GM18511 (cell line): ENCODE data around the gene NAA60.
"Not testable (repeated sequence)": the region's sequence is repeated elsewhere in the genome, so short reads cannot be mapped to it uniquely, and the experiment has no call there.

Experiments used
- ATAC-seq: cut with Tn5 transposase; IDR thresholded peaks from one replicate; pipeline ENCODE4 v1.9.1; 2021; ENCODE audit warnings: mild to moderate bottlenecking, moderate library complexity; ENCODE audit not compliant: unreplicated experiment

Gene NAA60

GRCh38 chr16:3481696-3482658, 38.5 kb downstream of the NAA60 start:
- ATAC-seq = no peak

DNA sequence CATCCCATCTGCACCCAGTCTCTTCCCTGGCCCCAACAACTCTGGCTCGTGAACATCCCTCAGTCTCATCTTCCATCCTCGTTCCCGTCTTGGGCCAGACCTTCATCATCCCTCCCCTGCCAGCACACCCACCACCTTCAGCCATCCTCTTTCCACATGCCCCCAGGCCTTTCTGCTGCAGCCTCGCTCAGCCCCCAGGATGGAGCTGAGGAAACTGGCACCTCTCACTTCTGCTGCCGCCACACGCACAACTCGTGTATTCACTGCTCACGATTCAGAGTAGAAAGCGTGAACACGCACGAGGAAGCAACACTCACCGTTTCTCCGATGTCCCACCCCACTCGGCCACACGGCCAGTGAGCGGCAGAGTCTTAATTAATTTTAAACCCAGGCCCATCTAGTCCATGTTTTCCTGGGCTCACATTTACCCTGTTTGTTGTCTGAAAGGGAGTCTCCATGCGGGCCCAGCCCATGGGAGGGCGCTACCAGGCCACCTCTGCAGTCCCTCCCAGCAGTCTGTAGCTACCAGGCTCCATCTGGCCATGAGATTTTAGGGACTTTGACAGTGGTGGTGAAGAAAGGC, 39.3 kb downstream of the NAA60 start:
- no peak for ATAC-seq

DNA sequence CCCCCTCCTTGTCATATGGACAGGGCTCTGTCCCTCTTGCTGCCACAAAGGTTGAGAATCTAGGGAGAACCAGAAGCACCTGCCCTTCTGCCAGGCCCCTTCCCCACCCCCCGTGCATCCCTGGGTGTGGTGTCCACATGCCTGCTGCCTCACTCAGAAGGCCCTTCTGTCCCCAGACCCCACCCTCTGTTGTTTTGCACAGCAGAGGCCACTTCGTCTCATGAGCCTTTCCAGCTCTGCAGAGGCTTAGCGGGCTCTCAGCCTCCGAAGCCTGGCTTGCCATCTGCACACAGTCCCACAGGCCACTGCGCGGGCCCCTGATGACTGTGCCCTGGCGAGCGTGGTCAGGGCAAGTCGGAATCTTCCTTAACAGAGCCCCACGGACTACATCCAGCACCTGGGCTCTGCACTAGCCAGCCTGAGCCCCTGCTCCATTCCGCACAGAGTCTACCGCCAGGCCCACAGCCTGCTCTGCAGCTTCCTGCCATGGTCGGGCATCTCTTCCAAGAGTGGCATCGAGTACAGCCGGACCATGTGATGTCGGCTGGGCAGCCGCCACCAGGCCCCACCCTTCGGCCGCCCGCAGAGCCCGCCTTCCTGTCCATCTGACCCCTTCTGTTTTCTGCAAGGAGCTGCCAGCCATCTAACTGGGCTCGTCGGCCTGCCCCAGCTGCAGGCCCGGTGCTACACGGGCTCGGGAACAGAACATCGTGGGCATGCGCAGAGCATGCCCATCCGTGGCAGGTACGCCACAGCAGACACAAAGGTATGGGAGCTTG, 41.0 kb downstream of the NAA60 start:
- ATAC-seq = no peak

GRCh38 chr16:3485097-3485745, 41.7 kb downstream of the NAA60 start:
- ATAC-seq = no peak

DNA sequence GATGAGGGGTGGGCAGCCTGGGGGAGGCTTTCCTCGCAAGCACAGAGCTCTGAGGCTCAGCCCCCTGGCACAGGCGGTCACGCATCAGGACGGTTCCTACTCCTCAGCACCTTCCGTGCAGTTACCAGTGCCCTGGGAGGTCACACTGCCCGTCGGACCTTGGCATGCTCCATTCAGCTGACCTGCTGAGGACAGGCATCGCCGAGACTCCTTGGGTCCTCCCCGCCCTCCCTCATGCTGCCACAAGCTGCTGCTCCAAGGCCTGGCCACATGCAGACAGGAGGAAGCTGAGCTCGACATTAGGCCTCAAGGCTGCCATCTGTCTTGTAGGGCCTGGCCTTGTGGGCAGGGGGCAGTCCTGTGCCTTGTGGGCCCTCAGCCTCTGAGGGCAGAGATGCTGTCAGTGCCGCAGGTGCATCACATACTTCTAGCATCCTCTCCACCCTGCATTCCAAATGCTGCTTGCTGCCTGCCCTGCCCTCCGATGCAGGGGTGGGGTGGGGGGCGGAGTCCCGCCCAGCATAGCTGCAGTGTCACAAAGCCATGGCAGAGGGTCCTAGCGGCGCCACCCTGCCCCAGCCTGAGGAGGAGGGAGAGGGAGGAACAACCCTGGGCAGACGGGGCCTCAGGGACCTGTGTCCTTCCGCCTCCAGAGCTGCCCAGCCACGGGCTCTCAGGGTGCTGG, 42.5 kb downstream of the NAA60 start:
- no peak for ATAC-seq

- no peak for ATAC-seq
These were observed 43.2 kb downstream of the NAA60 start for GRCh38 chr16:3486506-3487215.

GRCh38 chr16:3487521-3488410, 44.3 kb downstream of the NAA60 start:
- no peak for ATAC-seq

DNA sequence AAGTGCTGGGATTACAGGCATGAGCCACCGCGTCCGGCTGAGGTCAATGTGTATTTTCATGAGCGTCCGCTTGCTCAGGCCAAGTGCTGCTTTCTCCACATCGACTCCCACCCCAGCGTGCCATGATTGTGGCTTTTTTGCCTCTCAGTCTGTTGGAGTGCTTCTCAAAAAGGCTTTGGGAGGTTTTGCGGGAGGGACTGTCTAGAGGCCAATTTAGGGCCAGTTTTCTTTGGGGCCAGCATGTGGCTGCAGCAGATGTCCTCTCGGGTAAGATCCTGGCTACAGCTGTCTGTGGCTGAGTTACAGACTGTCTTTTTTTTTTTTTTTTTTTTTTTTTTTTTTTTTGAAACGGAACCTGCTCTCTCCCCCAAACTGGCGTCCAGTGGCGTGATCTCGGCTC, 45.3 kb downstream of the NAA60 start:
- ATAC-seq = no peak

- ATAC-seq = no peak
These were observed 47.6 kb downstream of the NAA60 start for GRCh38 chr16:3490911-3491629.

GRCh38 chr16:3492356-3492755, 48.9 kb downstream of the NAA60 start:
- ATAC-seq = no peak

DNA sequence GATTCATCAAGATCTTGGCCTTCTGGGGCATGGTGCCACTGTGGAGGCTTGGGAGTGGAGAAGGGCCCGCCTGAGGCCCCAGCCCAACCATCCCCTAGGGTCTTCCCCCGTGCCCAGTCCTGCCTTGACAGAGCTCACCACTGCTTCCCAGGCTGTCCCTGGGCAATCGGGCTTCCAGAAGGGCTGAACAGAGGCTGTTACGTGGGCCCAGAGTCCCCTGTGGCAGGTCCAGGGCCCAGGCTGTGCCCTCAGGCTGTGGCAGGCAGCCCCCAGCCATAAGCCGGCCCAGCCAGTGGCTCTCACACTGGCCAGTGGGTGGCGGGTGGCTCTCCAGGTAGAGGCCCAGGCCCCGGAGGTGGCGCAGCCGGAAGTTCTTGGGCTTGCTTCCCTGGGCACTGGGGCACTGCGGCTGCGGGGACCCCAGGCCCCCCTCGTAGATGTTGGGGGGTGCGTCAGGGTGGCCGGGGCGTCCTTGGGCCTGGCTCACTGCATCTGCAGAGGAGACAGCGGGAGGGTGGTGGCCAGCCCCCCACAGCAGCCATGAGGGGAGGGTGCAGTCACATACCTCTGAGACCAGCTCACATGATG, 51.0 kb downstream of the NAA60 start:
- ATAC-seq = no peak

DNA sequence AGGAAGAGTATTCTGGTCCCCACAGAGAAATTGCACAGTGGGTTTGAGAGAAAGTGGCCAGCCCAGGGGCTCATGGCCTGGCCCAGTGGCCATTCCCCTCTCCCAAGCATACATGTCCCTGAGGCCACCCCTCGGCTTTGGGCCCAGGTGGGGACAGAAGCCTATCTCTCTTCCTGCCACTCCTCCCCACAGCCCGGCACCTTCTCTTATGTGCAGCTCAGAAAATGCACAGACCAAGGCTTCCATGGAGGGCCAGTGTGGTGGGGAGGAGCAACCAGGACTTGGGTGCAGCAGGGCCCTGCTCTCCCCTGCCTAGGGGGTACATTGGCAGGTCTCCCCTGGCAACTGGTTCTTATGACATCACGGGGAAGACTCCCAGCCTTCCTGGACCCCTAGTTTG, 51.7 kb downstream of the NAA60 start, which contains the start of gene C16orf90:
Gene C16orf90 (minus strand): TSS at position 314 of the 400 bp plus-strand sequence. CDS start 68 bp downstream, at position 246.
- no peak for ATAC-seq

DNA sequence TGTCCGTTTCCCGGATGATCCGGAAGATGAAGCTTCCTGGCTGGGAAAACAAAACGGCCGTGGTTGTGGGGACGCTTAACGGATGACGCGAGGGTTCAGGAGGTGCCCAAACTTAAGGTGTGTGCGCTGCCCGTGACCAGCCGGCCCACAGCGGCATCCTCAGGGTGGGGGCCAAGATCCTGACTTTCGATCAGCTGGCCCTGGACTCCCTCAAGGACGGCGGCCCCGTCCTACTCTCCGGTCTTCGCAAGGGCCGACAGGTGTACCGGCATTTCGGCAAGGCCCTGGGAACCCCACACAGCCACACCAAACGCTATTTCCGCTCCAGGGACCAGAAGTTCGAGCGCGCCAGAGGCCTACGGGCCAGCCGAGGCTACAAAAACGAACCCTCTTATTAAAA, 52.9 kb downstream of the NAA60 start:
- ATAC-seq = no peak

DNA sequence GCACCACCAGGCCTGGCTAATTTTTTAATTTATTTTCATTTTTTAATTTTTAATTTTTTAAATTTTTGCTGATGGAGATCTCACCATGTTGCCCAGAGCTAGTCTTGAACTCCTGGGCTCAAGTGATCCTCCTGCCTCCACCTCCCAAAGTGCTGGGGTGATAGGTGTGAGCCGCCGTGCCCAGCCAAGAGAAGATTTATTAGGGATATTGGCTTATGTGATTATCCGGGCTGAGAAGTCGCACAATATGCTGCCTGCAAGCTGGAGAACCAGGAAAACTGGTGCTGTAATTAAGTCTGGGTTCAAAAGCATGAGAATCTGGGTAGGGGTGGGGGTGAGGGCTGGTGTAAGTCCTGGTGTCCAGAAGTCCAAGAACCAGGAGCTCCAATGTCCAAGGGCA, 54.3 kb downstream of the NAA60 start:
- no peak for ATAC-seq

DNA sequence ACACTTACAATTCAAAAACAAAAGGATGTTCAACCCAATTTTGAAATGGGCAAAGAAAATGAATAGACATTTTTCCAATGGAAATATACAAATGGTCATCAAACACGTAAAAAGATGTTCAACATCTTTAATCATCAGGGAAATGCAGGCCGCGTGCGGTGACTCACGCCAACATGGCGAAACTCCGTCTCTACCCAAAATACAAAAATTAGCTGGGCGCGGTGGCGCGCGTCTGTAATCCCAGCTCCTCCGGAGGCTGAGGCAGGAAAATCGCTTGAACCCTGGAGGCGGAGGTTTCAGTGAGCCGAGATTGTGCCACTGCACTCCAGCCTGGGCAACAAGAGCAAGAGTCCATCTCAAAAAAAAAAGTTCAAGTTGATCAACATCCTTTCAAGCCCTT, 55.5 kb downstream of the NAA60 start:
- no peak for ATAC-seq

GRCh38 chr16:3501412-3501761, 57.9 kb downstream of the NAA60 start:
- ATAC-seq = not testable (repeated sequence)

GRCh38 chr16:3501783-3502400, 58.4 kb downstream of the NAA60 start:
- ATAC-seq = no peak
